HG02678 (cell line): ENCODE data around the gene UCK2.

Experiments used
- ATAC-seq: cut with Tn5 transposase; IDR thresholded peaks from one replicate; pipeline ENCODE4 v1.9.1; 2021; ENCODE audit warnings: mild to moderate bottlenecking, moderate library complexity; ENCODE audit not compliant: unreplicated experiment

UCK2 gene

GRCh38 chr1:165833358-165833757 is 5.9 kb downstream of the UCK2 start:
- ATAC-seq: no peak

DNA sequence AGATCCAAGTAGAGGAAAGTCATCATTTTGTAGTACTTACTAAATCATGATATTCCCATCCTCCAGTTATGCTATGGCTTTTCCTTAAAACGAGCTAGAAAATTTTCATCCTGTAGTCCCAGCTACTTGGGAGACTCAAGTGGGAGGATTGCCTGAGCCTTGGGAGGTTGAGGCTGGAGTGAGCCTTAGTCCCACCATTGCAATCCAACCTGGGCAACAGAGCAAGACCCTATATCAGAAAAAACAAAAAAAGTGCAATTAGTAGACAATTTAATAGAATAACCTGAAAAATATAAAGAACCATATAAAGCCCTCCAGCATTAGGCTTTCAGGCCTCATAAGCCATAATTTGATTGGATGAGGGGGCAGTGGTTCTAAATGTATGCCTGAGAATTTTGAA is 6.8 kb downstream of the UCK2 start:
- no peak for ATAC-seq

DNA sequence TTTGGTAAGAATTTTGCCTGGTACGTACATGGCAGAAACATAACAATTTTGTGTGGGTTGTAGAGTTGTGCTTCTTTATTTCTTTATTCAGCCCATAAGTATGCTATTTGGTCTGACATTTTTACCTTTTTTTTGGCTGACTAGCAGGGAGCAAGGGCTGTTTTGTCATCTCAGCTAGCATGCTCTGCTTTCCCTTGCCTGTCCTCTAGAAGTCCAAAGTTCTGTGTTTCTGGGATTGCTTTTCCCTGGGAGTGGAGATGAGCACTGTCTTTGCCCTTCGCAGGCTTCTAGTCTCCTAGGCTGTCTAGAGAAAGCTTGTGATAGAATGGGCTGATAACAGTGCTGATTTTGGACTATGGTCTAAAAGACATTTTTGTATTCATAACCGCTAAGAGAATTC is 7.5 kb downstream of the UCK2 start:
- ATAC-seq: no peak

- ATAC-seq: no peak
Observed at GRCh38 chr1:165836664-165837482, 9.5 kb downstream of the UCK2 start.

DNA sequence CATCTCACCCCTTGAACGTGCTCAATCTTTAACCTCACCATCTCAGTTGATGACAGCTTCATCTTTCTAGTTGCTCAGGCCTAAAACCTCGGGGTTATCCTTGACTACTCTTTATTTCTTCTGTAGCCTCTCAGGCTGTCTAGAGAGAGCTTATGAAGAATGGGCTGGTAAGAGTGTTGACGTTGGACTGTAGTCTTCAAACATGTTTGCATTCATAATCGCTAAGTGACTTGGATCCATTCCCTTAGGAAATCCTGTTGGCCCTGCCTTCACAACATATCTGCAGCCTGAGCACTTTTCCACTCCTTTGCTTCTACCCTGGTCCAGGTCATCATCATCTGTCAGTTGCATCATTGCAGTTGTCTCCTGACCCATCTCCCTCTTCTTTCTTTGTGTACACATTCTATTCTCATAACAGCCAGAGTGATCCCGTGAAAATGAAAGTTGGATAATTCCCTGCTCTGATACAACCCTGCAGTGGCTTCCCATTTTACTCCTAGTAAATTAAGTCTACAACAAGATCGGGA is 10.5 kb downstream of the UCK2 start:
- ATAC-seq: no peak

- no peak for ATAC-seq
Observed at GRCh38 chr1:165840423-165840822, 13.0 kb downstream of the UCK2 start.

- ATAC-seq: peak; percentile 35
Observed at GRCh38 chr1:165841582-165842017, 14.2 kb downstream of the UCK2 start.

- peak; percentile 29 for ATAC-seq
Observed at GRCh38 chr1:165842023-165842670, 14.7 kb downstream of the UCK2 start.

GRCh38 chr1:165842671-165843129 is 15.3 kb downstream of the UCK2 start:
- no peak for ATAC-seq

DNA sequence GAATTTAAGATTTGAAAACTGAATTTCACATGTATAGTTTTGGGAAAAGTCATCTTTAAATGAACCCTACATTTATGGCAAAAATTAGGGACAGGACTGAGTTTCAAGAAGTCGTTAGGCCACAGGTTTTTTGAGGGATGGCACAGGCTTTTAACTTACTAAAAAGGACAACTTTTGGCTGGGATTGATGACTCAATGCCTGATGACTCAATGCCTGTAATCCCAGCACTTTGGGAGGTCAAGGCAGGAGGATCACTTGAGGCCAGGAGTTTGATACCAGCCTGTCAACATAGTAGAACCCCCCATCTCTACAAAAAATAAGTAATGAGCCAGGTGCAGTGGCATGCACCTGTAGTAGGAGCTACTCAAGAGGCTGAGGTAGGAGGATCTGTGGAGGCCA is 15.9 kb downstream of the UCK2 start:
- ATAC-seq: no peak

GRCh38 chr1:165844114-165844798 is 16.8 kb downstream of the UCK2 start:
- ATAC-seq: no peak

GRCh38 chr1:165844933-165845332 is 17.5 kb downstream of the UCK2 start:
- no peak for ATAC-seq

- ATAC-seq: no peak
Observed at GRCh38 chr1:165845569-165845968, 18.2 kb downstream of the UCK2 start.

DNA sequence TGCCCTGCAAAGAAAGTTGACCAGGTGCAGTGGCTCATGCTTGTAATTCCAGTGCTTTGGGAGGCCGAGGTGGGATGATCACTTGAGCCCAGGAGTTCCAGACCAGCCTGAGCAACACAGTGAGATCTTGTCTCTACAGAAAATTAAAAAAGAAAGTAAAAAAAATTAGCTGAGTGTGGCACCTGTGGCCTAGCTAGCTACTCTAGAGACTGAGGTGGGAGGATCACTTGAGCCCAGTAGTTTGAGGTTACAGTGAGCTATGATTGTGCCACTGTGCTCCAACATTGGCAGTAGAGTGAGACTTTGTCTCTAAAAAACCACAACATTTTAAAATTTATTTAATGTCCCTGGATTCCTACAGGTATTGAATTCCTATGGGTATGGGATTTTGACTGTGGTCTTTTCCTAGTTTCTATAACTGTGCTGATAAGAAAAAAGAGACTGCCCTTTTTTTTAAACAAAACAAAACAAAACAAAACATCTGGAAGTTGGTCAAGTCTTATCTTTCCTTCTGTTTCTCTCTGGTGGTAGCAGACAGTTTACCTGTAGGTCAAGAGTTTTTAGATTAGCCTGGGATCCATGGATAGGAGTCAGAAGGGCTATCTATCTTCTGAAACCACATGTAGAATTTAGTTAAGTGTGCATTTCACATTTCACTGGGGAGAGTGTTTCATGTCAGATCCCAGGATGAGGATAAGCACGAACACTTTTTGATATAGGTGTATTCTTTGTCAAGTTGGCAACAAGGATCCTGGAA is 18.8 kb downstream of the UCK2 start:
- peak; percentile 44 for ATAC-seq

DNA sequence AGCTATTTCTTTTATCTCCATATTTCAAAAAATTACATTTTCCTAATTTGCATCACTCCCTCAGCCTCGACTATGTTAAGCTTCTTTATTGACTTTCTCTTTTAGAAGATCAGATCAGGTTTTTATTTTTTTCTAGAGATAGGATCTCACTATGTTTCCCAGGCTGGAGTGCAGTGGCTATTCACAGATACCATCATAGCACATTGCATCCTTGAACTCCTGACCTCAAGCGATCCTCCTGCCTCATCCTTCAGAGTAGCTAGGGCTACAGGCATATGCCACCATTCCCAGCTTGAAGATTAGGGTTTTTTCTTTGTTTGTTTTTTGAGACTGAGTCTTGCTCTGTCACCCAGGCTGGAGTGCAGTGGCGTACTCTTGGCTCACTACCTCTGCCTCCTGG is 20.1 kb downstream of the UCK2 start:
- ATAC-seq: no peak

GRCh38 chr1:165849353-165850133 is 22.1 kb downstream of the UCK2 start:
- no peak for ATAC-seq

DNA sequence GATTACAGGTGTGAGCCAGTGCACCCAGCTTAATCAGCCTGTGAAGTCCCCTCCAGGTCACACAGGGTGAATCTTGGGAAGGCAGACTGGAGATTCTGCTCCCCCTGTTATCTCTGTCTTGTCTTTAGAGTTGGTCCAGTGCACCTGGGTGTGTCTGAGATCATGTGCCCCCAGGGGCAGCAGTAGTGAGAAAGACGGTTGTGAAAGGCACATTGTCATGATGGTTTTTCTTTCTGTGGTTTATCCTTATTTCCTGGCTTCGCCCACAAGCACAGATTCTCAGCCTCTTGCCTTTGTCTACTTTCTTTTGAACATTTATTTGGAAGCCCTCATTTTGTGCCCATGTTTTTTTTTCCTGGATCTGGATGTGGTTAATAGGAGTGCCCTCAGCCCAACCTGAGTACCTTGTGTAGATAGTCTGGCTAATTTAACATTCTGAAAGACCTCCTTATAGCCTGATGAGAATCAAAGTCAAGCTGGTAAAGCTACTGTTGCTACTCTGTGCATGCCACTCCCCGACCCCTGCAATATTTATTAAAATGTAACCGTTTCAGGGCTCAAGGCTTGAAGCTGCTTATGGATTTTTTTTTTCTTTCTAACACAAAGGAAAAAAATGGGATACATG is 23.7 kb downstream of the UCK2 start:
- ATAC-seq: peak; percentile 82

GRCh38 chr1:165852871-165853270 is 25.5 kb downstream of the UCK2 start:
- no peak for ATAC-seq

DNA sequence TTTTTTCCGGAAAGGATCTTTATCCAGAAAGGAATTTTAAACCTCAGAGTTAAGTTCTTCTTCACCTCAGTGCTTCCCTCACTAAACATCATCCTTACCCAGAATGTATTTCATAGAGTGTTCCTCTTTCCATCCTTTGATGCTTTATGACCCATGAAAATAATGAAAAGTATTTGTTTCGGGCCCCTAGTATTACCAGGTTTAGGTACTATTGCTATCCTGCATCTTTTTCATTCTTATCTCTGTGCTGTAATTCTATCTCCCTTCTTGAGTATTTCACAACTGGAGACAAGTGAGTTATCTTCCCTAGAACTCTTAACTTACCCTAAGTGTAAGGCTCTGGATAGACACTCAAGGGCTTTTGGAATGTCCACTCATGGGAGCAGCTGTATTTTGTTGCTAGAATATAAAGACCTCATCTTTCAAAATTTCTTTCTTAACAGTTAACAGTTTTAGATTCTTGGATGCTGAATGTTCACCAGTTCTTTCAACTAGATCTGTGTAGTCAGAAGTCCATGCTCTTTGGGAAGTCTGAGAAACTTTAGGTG is 26.2 kb downstream of the UCK2 start:
- ATAC-seq: no peak
